ENCODE results near the gene MED25.

MED25 gene

GRCh38 chr19:49805822-49806619 is 12.1 kb upstream of the MED25 start (continued):
- TF ChIP-seq, protein P1, sequence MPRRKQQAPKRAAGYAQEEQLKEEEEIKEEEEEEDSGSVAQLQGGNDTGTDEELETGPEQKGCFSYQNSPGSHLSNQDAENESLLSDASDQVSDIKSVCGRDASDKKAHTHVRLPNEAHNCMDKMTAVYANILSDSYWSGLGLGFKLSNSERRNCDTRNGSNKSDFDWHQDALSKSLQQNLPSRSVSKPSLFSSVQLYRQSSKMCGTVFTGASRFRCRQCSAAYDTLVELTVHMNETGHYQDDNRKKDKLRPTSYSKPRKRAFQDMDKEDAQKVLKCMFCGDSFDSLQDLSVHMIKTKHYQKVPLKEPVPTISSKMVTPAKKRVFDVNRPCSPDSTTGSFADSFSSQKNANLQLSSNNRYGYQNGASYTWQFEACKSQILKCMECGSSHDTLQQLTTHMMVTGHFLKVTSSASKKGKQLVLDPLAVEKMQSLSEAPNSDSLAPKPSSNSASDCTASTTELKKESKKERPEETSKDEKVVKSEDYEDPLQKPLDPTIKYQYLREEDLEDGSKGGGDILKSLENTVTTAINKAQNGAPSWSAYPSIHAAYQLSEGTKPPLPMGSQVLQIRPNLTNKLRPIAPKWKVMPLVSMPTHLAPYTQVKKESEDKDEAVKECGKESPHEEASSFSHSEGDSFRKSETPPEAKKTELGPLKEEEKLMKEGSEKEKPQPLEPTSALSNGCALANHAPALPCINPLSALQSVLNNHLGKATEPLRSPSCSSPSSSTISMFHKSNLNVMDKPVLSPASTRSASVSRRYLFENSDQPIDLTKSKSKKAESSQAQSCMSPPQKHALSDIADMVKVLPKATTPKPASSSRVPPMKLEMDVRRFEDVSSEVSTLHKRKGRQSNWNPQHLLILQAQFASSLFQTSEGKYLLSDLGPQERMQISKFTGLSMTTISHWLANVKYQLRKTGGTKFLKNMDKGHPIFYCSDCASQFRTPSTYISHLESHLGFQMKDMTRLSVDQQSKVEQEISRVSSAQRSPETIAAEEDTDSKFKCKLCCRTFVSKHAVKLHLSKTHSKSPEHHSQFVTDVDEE (CRISPR knock-in tag; IDR thresholded peaks at IDR 0.05) = no peak
- TF ChIP-seq ZNF70 (CRISPR knock-in tag; IDR thresholded peaks at IDR 0.05) (no peak), RARB (CRISPR knock-in tag; IDR thresholded peaks at IDR 0.05) (no peak)

DNA sequence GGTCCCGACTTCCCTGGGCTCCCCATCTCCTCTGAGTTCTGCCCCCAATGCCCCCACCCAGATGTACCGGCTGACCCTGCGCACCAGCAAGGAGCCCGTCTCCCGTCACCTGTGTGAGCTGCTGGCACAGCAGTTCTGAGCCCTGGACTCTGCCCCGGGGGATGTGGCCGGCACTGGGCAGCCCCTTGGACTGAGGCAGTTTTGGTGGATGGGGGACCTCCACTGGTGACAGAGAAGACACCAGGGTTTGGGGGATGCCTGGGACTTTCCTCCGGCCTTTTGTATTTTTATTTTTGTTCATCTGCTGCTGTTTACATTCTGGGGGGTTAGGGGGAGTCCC is 11.5 kb upstream of the MED25 start:
- ATAC-seq = no peak
- TF ChIP-seq CSDC2 (CRISPR knock-in tag; IDR thresholded peaks at IDR 0.05) = no peak
- TF ChIP-seq ZNF8 (CRISPR knock-in tag; IDR thresholded peaks at IDR 0.05) = no peak
- TF ChIP-seq ESRRG (CRISPR knock-in tag; IDR thresholded peaks at IDR 0.05) = no peak
- TF ChIP-seq ZFP30 (CRISPR knock-in tag; IDR thresholded peaks at IDR 0.05) = no peak

DNA sequence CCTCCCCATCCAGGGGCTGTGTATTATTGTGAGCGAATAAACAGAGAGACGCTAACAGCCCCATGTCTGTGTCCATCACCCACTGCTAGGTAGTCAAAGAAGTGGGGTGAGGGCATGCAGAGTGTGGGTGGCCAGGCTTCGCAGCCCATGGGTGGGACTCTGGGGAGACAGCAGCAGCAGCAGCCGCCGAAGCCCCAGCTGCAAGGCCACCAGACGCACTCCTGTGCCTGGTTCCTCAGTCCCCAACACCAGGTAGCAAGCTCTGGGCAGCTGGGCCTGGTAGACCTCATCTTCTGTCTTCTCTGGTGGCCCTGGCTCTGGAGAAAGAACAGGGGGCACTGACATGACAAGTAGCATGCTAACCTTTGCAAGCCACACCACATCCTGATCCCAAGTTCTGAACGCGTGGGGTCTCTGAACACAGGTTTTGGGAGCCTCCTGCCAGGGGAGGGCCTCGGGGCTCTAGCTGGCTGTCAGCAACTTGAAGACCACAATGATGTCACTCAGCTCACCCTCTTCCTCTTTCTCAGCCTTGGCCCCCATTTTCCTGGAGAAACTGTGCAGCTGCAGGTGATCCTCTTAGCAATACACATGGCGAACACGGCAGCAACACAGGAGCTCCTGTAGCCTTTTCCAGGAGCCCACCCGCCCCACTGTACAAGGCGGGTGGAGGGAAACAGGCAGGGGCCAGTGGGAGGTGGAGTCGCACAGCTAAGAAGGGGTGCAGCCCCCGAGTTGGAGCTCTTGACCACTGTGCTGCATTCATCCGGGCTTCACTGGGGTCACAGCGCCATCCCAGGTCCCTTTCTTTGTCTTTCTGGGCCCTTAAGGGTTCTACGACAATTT is 10.8 kb upstream of the MED25 start:
- TF ChIP-seq OSR1 (CRISPR knock-in tag; IDR thresholded peaks at IDR 0.05) (no peak), RARB (CRISPR knock-in tag; IDR thresholded peaks at IDR 0.05) (no peak), ZFP3 (CRISPR knock-in tag; IDR thresholded peaks at IDR 0.05) (no peak), CREB5 (CRISPR knock-in tag; IDR thresholded peaks at IDR 0.05; ENCODE audit: low read depth) (no peak), TOX (CRISPR knock-in tag; IDR thresholded peaks at IDR 0.05; ENCODE audit: borderline replicate concordance) (no peak), SNAI2 (CRISPR knock-in tag; IDR thresholded peaks at IDR 0.05) (no peak), ZNF565 (CRISPR knock-in tag; conservative IDR thresholded peaks at IDR 0.05; ENCODE audit: low read depth) (no peak), TCF4 (CRISPR knock-in tag; IDR thresholded peaks at IDR 0.05; ENCODE audit: borderline replicate concordance) (no peak), PPARA (CRISPR knock-in tag; IDR thresholded peaks at IDR 0.05; ENCODE audit: borderline replicate concordance) (no peak), ZFP30 (CRISPR knock-in tag; IDR thresholded peaks at IDR 0.05) (no peak), ISL1 (CRISPR knock-in tag; IDR thresholded peaks at IDR 0.05) (no peak), ZNF70 (CRISPR knock-in tag; IDR thresholded peaks at IDR 0.05) (no peak), ZC3H10 (CRISPR knock-in tag; IDR thresholded peaks at IDR 0.05) (no peak), PATZ1 (CRISPR knock-in tag; IDR thresholded peaks at IDR 0.05; ENCODE audit: borderline replicate concordance) (no peak), CSDC2 (CRISPR knock-in tag; IDR thresholded peaks at IDR 0.05) (no peak), ZNF8 (CRISPR knock-in tag; IDR thresholded peaks at IDR 0.05) (no peak), ARNTL (CRISPR knock-in tag; IDR thresholded peaks at IDR 0.05; ENCODE audit: borderline replicate concordance, low read depth) (no peak)
- TF ChIP-seq, protein P1 (CRISPR knock-in tag; IDR thresholded peaks at IDR 0.05) = no peak
- TF ChIP-seq, protein P2, sequence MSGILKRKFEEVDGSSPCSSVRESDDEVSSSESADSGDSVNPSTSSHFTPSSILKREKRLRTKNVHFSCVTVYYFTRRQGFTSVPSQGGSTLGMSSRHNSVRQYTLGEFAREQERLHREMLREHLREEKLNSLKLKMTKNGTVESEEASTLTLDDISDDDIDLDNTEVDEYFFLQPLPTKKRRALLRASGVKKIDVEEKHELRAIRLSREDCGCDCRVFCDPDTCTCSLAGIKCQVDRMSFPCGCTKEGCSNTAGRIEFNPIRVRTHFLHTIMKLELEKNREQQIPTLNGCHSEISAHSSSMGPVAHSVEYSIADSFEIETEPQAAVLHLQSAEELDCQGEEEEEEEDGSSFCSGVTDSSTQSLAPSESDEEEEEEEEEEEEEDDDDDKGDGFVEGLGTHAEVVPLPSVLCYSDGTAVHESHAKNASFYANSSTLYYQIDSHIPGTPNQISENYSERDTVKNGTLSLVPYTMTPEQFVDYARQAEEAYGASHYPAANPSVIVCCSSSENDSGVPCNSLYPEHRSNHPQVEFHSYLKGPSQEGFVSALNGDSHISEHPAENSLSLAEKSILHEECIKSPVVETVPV (CRISPR knock-in tag; IDR thresholded peaks at IDR 0.05) = no peak
- ATAC-seq = no peak
